MM.1S (cell line): ENCODE measurements around the gene CCDC59.
A peak's percentile ranks its signal among the peaks of the same experiment; 100 is the strongest.
"Not testable (repeated sequence)": the region's sequence is repeated elsewhere in the genome, so short reads cannot be mapped to it uniquely, and the experiment has no call there.

ENCODE experiments used
- DNase-seq: peaks from one replicate; pipeline ENCODE4 v3.0.0-alpha.2; 2015
- H2AFZ ChIP-seq: fragments of 300-600 bp; sonication (generic); 2 replicates; pipeline ENCODE4 v1.6.0; 2016; ENCODE audit warnings: antibody characterized with exemption, low read length
- H3F3A ChIP-seq: fragments of 300-600 bp; sonication (generic); 2 replicates; pipeline ENCODE4 v1.6.1; 2016; ENCODE audit warnings: mild to moderate bottlenecking, antibody characterized with exemption, low read length, moderate library complexity, mixed read lengths; ENCODE audit not compliant: insufficient read depth
- H3K27ac ChIP-seq: fragments of 300-600 bp; sonication (generic); 2 replicates; pipeline ENCODE4 v1.5.1; 2016; ENCODE audit warnings: mild to moderate bottlenecking, low read length
- H3K27me3 ChIP-seq: fragments of 300-600 bp; sonication (generic); replicated peaks from 2 replicates; pipeline ENCODE4 v1.6.0; 2016; ENCODE audit warnings: low read length; ENCODE audit not compliant: insufficient read depth
- H3K36me3 ChIP-seq: fragments of 300-600 bp; sonication (generic); replicated peaks from 2 replicates; pipeline ENCODE4 v1.6.1; 2016; ENCODE audit warnings: mild to moderate bottlenecking, low read length, mixed read lengths; ENCODE audit not compliant: insufficient read depth
- H3K4me1 ChIP-seq: fragments of 300-600 bp; sonication (generic); 2 replicates; pipeline ENCODE4 v1.6.1; 2016; ENCODE audit warnings: low read length, mixed read lengths
- H3K4me2 ChIP-seq: fragments of 300-600 bp; sonication (generic); 2 replicates; pipeline ENCODE4 v1.6.0; 2016; ENCODE audit warnings: low read depth, low read length
- H3K4me3 ChIP-seq: fragments of 300-600 bp; sonication (generic); 2 replicates; pipeline ENCODE4 v1.5.1; 2016; ENCODE audit warnings: low read length, mixed read lengths
- H3K79me2 ChIP-seq: fragments of 300-600 bp; sonication (generic); 2 replicates; pipeline ENCODE4 v1.6.1; 2016; ENCODE audit warnings: mixed run types, low read length, mixed read lengths
- H3K9ac ChIP-seq: fragments of 300-600 bp; sonication (generic); 2 replicates; pipeline ENCODE4 v1.6.1; 2016; ENCODE audit warnings: low read length, mixed read lengths
- H3K9me2 ChIP-seq: fragments of 300-600 bp; sonication (generic); replicated peaks from 2 replicates; pipeline ENCODE4 v1.6.1; 2016; ENCODE audit warnings: mild to moderate bottlenecking, low read length, mixed read lengths; ENCODE audit not compliant: insufficient read depth
- H3K9me3 ChIP-seq: fragments of 300-600 bp; sonication (generic); replicated peaks from 2 replicates; pipeline ENCODE4 v1.6.1; 2016; ENCODE audit warnings: mild to moderate bottlenecking, low read length, mixed read lengths; ENCODE audit not compliant: insufficient read depth
- H4K20me1 ChIP-seq: fragments of 300-600 bp; sonication (generic); 2 replicates; pipeline ENCODE4 v1.6.1; 2016; ENCODE audit warnings: mild to moderate bottlenecking, low read length, moderate library complexity, mixed read lengths; ENCODE audit not compliant: insufficient read depth
- CTCF ChIP-seq: fragments of 300-600 bp; sonication (generic); IDR thresholded peaks from 2 replicates; pipeline ENCODE4 v1.5.1; 2016; ENCODE audit warnings: antibody characterized with exemption, low read length, mixed read lengths
- EZH2 ChIP-seq: fragments of 300-600 bp; sonication (generic); optimal IDR thresholded peaks from 2 replicates; pipeline ENCODE3; 2017; ENCODE audit warnings: low read depth, mild to moderate bottlenecking, antibody characterized with exemption, low read length, mixed read lengths
- EZH2phosphoT487 ChIP-seq: fragments of 300-600 bp; sonication (generic); IDR thresholded peaks from 2 replicates; pipeline ENCODE4 v1.6.1; 2018; ENCODE audit warnings: antibody characterized with exemption, low read length

Gene CCDC59

GRCh38 chr12:82363990-82364389 is 5.8 kb upstream of the CCDC59 start:
- Histone ChIP-seq H3K9me3 (no peaks in the 10 kb centered on the region), H3K36me3 (no peaks in the 10 kb centered on the region), H4K20me1 (no peaks in the 10 kb centered on the region), H3K9me2 (no peaks in the 10 kb centered on the region), H3K27me3 (no peaks in the 10 kb centered on the region), H2AFZ (no peak overlapping the region), H3K27ac (no peak overlapping the region), H3K4me2 (no peak overlapping the region), H3K9ac (no peak overlapping the region), H3F3A (no peaks in the 10 kb centered on the region), H3K4me1 (0 out of 2 replicates have a peak, but pooled peaks cover 3% of the 10 kb centered on the region), H3K4me3 (no peak overlapping the region), H3K79me2 (peaks cover 14% of the 10 kb centered on the region)
- DNase-seq = no peak
- TF ChIP-seq CTCF = no peak
- TF ChIP-seq EZH2phosphoT487 = no peak
- TF ChIP-seq EZH2 = no peak

GRCh38 chr12:82361461-82361915 is 3.3 kb upstream of the CCDC59 start:
- no peak overlapping the region for H3K9ac ChIP-seq
- peaks cover 1% of the 10 kb centered on the region for H3K36me3 ChIP-seq
- H3K27ac ChIP-seq = no peak overlapping the region
- H3K27me3 ChIP-seq = no peaks in the 10 kb centered on the region
- H3K4me1 ChIP-seq = peaks cover 11% of the 10 kb centered on the region; the same call in 1 of the 2 replicates
- no peak for DNase-seq
- no peak overlapping the region for H3K4me2 ChIP-seq
- H3K9me2 ChIP-seq = no peaks in the 10 kb centered on the region
- TF ChIP-seq EZH2phosphoT487 (no peak), EZH2 (no peak), CTCF (no peak)
- H3K79me2 ChIP-seq = peaks cover 33% of the 10 kb centered on the region
- H4K20me1 ChIP-seq = no peaks in the 10 kb centered on the region
- no peak overlapping the region for H2AFZ ChIP-seq
- H3K4me3 ChIP-seq = no peak overlapping the region
- no peaks in the 10 kb centered on the region for H3F3A ChIP-seq
- no peaks in the 10 kb centered on the region for H3K9me3 ChIP-seq

GRCh38 chr12:82360834-82361233 is 2.6 kb upstream of the CCDC59 start:
- not testable (repeated sequence) for H3F3A ChIP-seq, H3K9me2 ChIP-seq, H3K9ac ChIP-seq, H4K20me1 ChIP-seq, DNase-seq, H3K9me3 ChIP-seq, H3K27ac ChIP-seq, H3K36me3 ChIP-seq, H3K27me3 ChIP-seq, H3K4me2 ChIP-seq, H2AFZ ChIP-seq, H3K4me3 ChIP-seq
- Histone ChIP-seq H3K4me1 (peaks cover 13% of the 10 kb centered on the region; the same call in 1 of the 2 replicates), H3K79me2 (peaks cover 39% of the 10 kb centered on the region)

- H3K36me3 ChIP-seq = peaks cover 8% of the 10 kb centered on the region
- no peaks in the 10 kb centered on the region for H3F3A ChIP-seq
- peaks cover 46% of the 10 kb centered on the region for H3K79me2 ChIP-seq
- H3K9me2 ChIP-seq = no peaks in the 10 kb centered on the region
- DNase-seq = peak; percentile 12
- no peak overlapping the region for H3K27ac ChIP-seq
- peak overlapping the region; percentile 100 for H3K4me3 ChIP-seq
- peak overlapping the region; percentile 89 for H3K4me2 ChIP-seq
- H2AFZ ChIP-seq = peak overlapping the region; percentile 85
- TF ChIP-seq EZH2 (no peak), EZH2phosphoT487 (no peak), CTCF (no peak)
- H3K9me3 ChIP-seq = no peaks in the 10 kb centered on the region
- peak overlapping the region; percentile 98; the same call in 1 of the 2 replicates for H3K9ac ChIP-seq
- H3K4me1 ChIP-seq = peaks cover 16% of the 10 kb centered on the region; the same call in 1 of the 2 replicates
- no peaks in the 10 kb centered on the region for H3K27me3 ChIP-seq
- no peaks in the 10 kb centered on the region for H4K20me1 ChIP-seq
Observed at GRCh38 chr12:82359115-82359478, 910 bp upstream of the CCDC59 start.
